ENCODE measurements around the gene ROR1. TPM values are rescaled to one million over a fixed set of nuclear protein-coding genes. Genes with fewer than 3 reads are reported as not detected.

Gene ROR1
- total and polyA plus RNA-seq, 5 donors from 2014 or later, result not detected

GRCh38 chr1:64041371-64042131 lies 267.7 kb downstream of the ROR1 start:
- ATAC-seq (ENCODE audit: low read depth in 2 of 2), result no peak
- no peaks in the 10 kb centered on the region for H3K4me1 Mint-ChIP-seq
- no peak overlapping the region for H3K4me3 Mint-ChIP-seq
- peaks cover 0 to 3% (median 0%) of the 10 kb centered on the region in 7 donors for H3K9me3 Mint-ChIP-seq
- Histone ChIP-seq H3K36me3 (ENCODE audit: control insufficient read depth, insufficient read depth, low read length) (no peaks in the 10 kb centered on the region), H3K9me3 (ENCODE audit: control insufficient read depth in 2 of 2, low read length in 2 of 2) (no peaks in the 10 kb centered on the region), H3K27me3 (ENCODE audit: control insufficient read depth, insufficient read depth, low read length) (no peaks in the 10 kb centered on the region), H3K4me1 (ENCODE audit: control insufficient read depth, insufficient read depth, low read length, poor library complexity, severe bottlenecking) (no peaks in the 10 kb centered on the region), H3K4me3 (ENCODE audit: low read depth, low read length) (no peak overlapping the region), H3K27ac (ENCODE audit: insufficient read depth, low read length, poor library complexity, severe bottlenecking) (no peak overlapping the region)
- DNase-seq, result no peak
- H3K36me3 Mint-ChIP-seq, result no peaks in the 10 kb centered on the region
- H3K27ac Mint-ChIP-seq, result no peak overlapping the region
- no peaks in the 10 kb centered on the region for H3K27me3 Mint-ChIP-seq

DNA sequence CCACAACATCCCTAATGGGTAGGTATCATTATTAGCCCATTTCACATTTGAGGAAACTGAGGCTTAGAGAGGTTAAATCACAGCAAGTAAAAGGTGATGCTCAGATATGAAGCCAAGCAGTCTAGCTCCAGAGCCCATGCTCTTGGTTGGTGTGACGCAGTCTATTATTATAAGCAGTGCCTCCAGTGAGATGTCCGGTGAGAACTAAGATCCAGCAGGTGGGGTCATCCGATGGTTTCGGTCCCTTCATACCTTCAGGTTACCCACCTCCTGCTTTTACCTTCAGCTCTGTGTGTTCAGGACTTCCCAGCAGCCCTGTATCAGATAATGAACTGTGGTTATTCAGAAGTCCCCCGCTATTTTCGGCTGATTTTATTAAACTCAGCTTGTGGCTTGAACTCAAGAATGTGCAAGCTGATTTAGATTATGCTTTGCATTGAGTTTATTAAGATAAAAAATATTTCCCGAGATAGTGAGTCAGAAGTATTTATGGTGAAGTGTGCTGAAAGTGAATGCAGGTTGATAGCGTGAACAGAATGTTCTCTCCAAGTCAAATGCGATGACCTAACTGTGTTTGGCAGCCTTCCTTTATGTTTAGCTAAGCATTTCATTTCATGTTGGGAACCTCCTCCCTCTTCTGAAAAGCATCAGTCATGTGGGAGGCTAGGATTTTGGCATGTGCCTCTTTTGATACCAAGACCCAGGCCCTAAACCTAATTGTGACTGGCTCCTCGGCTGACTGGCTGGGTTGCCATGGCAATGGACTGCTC lies 268.7 kb downstream of the ROR1 start:
- Mint-ChIP-seq H3K4me3 (no peak overlapping the region), H3K27ac (no peak overlapping the region), H3K9me3 (peaks cover 0 to 3% (median 0%) of the 10 kb centered on the region in 7 donors), H3K36me3 (no peaks in the 10 kb centered on the region), H3K27me3 (no peaks in the 10 kb centered on the region), H3K4me1 (no peaks in the 10 kb centered on the region)
- H3K27ac ChIP-seq (ENCODE audit: insufficient read depth, low read length, poor library complexity, severe bottlenecking), result no peak overlapping the region
- no peaks in the 10 kb centered on the region for H3K27me3 ChIP-seq (ENCODE audit: control insufficient read depth, insufficient read depth, low read length)
- DNase-seq (no peak), ATAC-seq (ENCODE audit: low read depth in 2 of 2) (no peak)
- no peaks in the 10 kb centered on the region for H3K4me1 ChIP-seq (ENCODE audit: control insufficient read depth, insufficient read depth, low read length, poor library complexity, severe bottlenecking)
- no peaks in the 10 kb centered on the region for H3K36me3 ChIP-seq (ENCODE audit: control insufficient read depth, insufficient read depth, low read length)
- H3K9me3 ChIP-seq (ENCODE audit: control insufficient read depth in 2 of 2, low read length in 2 of 2), result no peaks in the 10 kb centered on the region
- no peak overlapping the region for H3K4me3 ChIP-seq (ENCODE audit: low read depth, low read length)

DNA sequence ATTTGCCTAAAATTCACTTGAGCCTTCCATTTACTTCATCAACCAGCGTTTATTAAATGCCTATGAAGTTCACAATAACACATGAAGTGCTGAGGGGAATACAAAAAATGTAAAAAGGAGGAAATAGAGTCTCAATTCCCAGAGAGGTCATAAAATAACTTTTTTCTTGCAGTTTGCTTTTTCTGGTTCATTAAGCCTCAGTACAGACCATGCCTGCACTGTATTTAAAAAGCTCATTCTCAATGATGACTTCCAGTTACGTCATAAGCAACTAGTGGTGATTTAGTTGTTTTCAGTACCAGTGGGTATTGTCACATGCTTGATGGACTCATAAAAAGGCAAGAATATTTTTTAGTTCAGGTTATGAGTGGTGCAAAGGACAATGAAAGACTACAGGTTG lies 269.5 kb downstream of the ROR1 start:
- Mint-ChIP-seq H3K27ac (no peak overlapping the region), H3K36me3 (no peaks in the 10 kb centered on the region), H3K4me3 (no peak overlapping the region), H3K27me3 (no peaks in the 10 kb centered on the region), H3K4me1 (no peaks in the 10 kb centered on the region), H3K9me3 (no peaks in the 10 kb centered on the region)
- ATAC-seq (ENCODE audit: low read depth in 2 of 2), result no peak
- Histone ChIP-seq H3K27ac (ENCODE audit: insufficient read depth, low read length, poor library complexity, severe bottlenecking) (no peak overlapping the region), H3K36me3 (ENCODE audit: control insufficient read depth, insufficient read depth, low read length) (no peaks in the 10 kb centered on the region), H3K4me1 (ENCODE audit: control insufficient read depth, insufficient read depth, low read length, poor library complexity, severe bottlenecking) (no peaks in the 10 kb centered on the region), H3K27me3 (ENCODE audit: control insufficient read depth, insufficient read depth, low read length) (no peaks in the 10 kb centered on the region), H3K4me3 (ENCODE audit: low read depth, low read length) (no peak overlapping the region), H3K9me3 (ENCODE audit: control insufficient read depth in 2 of 2, low read length in 2 of 2) (no peaks in the 10 kb centered on the region)
- no peak for DNase-seq

GRCh38 chr1:64043976-64044375 lies 270.2 kb downstream of the ROR1 start:
- no peaks in the 10 kb centered on the region for H3K4me1 Mint-ChIP-seq
- no peak overlapping the region for H3K27ac Mint-ChIP-seq
- no peaks in the 10 kb centered on the region for H3K4me1 ChIP-seq (ENCODE audit: control insufficient read depth, insufficient read depth, low read length, poor library complexity, severe bottlenecking)
- no peaks in the 10 kb centered on the region for H3K36me3 Mint-ChIP-seq
- H3K9me3 ChIP-seq (ENCODE audit: control insufficient read depth in 2 of 2, low read length in 2 of 2), result no peaks in the 10 kb centered on the region
- no peaks in the 10 kb centered on the region for H3K27me3 ChIP-seq (ENCODE audit: control insufficient read depth, insufficient read depth, low read length)
- H3K9me3 Mint-ChIP-seq, result no peaks in the 10 kb centered on the region
- no peaks in the 10 kb centered on the region for H3K36me3 ChIP-seq (ENCODE audit: control insufficient read depth, insufficient read depth, low read length)
- H3K4me3 Mint-ChIP-seq, result no peak overlapping the region
- H3K27me3 Mint-ChIP-seq, result no peaks in the 10 kb centered on the region
- no peak for ATAC-seq (ENCODE audit: low read depth in 2 of 2)
- no peak overlapping the region for H3K27ac ChIP-seq (ENCODE audit: insufficient read depth, low read length, poor library complexity, severe bottlenecking)
- no peak overlapping the region for H3K4me3 ChIP-seq (ENCODE audit: low read depth, low read length)
- DNase-seq, result no peak

- Mint-ChIP-seq H3K27me3 (no peaks in the 10 kb centered on the region), H3K4me3 (no peak overlapping the region), H3K9me3 (no peaks in the 10 kb centered on the region), H3K27ac (no peak overlapping the region), H3K36me3 (no peaks in the 10 kb centered on the region), H3K4me1 (no peaks in the 10 kb centered on the region)
- ATAC-seq (ENCODE audit: low read depth in 2 of 2), result no peak
- DNase-seq, result no peak
- Histone ChIP-seq H3K36me3 (ENCODE audit: control insufficient read depth, insufficient read depth, low read length) (no peaks in the 10 kb centered on the region), H3K27me3 (ENCODE audit: control insufficient read depth, insufficient read depth, low read length) (no peaks in the 10 kb centered on the region), H3K9me3 (ENCODE audit: control insufficient read depth in 2 of 2, low read length in 2 of 2) (no peaks in the 10 kb centered on the region), H3K4me1 (ENCODE audit: control insufficient read depth, insufficient read depth, low read length, poor library complexity, severe bottlenecking) (no peaks in the 10 kb centered on the region), H3K27ac (ENCODE audit: insufficient read depth, low read length, poor library complexity, severe bottlenecking) (no peak overlapping the region), H3K4me3 (ENCODE audit: low read depth, low read length) (no peak overlapping the region)
Measured at GRCh38 chr1:64046243-64046642, 272.4 kb downstream of the ROR1 start.

- Histone ChIP-seq H3K36me3 (ENCODE audit: control insufficient read depth, insufficient read depth, low read length) (no peaks in the 10 kb centered on the region), H3K27ac (ENCODE audit: insufficient read depth, low read length, poor library complexity, severe bottlenecking) (no peak overlapping the region), H3K9me3 (ENCODE audit: control insufficient read depth in 2 of 2, low read length in 2 of 2) (no peaks in the 10 kb centered on the region), H3K4me3 (ENCODE audit: low read depth, low read length) (no peak overlapping the region), H3K4me1 (ENCODE audit: control insufficient read depth, insufficient read depth, low read length, poor library complexity, severe bottlenecking) (no peaks in the 10 kb centered on the region), H3K27me3 (ENCODE audit: control insufficient read depth, insufficient read depth, low read length) (no peaks in the 10 kb centered on the region)
- no peak for DNase-seq
- H3K9me3 Mint-ChIP-seq, result no peaks in the 10 kb centered on the region
- no peak overlapping the region for H3K27ac Mint-ChIP-seq
- no peaks in the 10 kb centered on the region for H3K36me3 Mint-ChIP-seq
- no peaks in the 10 kb centered on the region for H3K27me3 Mint-ChIP-seq
- no peak for ATAC-seq (ENCODE audit: low read depth in 2 of 2)
- no peaks in the 10 kb centered on the region for H3K4me1 Mint-ChIP-seq
- H3K4me3 Mint-ChIP-seq, result no peak overlapping the region
Measured at GRCh38 chr1:64046891-64047290, 273.1 kb downstream of the ROR1 start.

DNA sequence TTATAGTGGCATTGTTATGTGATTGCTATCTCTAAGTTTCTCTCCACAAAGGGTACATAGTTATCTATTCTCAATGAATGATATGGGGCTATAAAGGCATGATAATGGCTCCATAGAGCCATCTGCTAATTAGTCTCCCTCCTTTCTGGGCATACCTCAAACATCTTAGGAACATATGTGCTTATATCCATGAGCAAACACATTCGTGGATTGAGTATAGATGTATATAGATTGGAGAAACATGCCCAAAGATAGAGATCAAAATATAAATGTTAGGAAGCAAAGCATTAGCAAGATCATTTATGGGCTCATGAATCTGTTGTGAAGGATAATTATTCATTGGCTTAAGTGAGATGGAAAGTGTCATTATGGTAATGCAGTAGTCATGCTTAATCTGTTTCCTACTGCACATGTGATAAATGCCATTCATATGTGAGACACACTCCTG lies 273.8 kb downstream of the ROR1 start:
- DNase-seq, result no peak
- Histone ChIP-seq H3K36me3 (ENCODE audit: control insufficient read depth, insufficient read depth, low read length) (no peaks in the 10 kb centered on the region), H3K4me3 (ENCODE audit: low read depth, low read length) (no peak overlapping the region), H3K4me1 (ENCODE audit: control insufficient read depth, insufficient read depth, low read length, poor library complexity, severe bottlenecking) (no peaks in the 10 kb centered on the region), H3K9me3 (ENCODE audit: control insufficient read depth in 2 of 2, low read length in 2 of 2) (no peaks in the 10 kb centered on the region), H3K27ac (ENCODE audit: insufficient read depth, low read length, poor library complexity, severe bottlenecking) (no peak overlapping the region), H3K27me3 (ENCODE audit: control insufficient read depth, insufficient read depth, low read length) (no peaks in the 10 kb centered on the region)
- Mint-ChIP-seq H3K4me3 (no peak overlapping the region), H3K36me3 (no peaks in the 10 kb centered on the region), H3K27ac (no peak overlapping the region), H3K9me3 (no peaks in the 10 kb centered on the region), H3K27me3 (no peaks in the 10 kb centered on the region), H3K4me1 (no peaks in the 10 kb centered on the region)
- ATAC-seq (ENCODE audit: low read depth in 2 of 2), result no peak

Measured in CD4-positive, CD25-positive, alpha-beta regulatory T cell (primary cell).